ENCODE results near the gene ZNF329.
"Not testable (repeated sequence)": the region's sequence is repeated elsewhere in the genome, so short reads cannot be mapped to it uniquely, and the experiment has no call there.

The ZNF329 gene

DNA sequence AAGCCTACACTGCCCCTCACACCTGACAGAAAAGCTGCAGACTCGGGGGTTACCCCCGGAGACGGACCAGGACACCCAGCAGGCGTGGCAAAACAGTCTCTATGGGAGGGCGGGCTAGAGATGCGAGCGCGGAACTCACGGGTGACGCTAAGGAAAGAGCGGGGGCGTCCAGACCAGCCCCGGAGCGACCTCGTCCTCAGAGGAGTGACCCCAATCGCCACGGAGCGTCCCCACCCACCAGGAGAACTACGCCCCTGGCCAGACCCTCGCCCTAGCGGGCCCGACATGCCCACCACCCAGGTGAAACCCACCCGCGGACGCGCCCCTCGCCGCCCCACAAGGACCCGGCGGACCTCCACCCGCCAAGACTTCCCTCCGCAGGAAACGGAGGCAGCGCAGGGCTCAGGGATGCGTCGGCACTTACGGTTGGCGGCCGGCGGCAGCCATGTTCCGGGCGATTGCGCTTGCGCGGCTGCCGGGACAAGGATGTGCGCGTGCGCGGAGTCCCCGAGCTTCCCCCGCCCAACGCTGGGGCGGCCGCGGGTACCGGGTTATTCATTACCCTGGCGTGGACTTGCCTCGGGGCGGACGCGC lies at the start of gene ZNF329:
Gene ZNF329, minus strand, starts transcription at position 462 of the 594 bp plus-strand sequence. CDS start 21,286 bp downstream, outside the sequence.
- DNase-seq = peak; percentile 76

DNA sequence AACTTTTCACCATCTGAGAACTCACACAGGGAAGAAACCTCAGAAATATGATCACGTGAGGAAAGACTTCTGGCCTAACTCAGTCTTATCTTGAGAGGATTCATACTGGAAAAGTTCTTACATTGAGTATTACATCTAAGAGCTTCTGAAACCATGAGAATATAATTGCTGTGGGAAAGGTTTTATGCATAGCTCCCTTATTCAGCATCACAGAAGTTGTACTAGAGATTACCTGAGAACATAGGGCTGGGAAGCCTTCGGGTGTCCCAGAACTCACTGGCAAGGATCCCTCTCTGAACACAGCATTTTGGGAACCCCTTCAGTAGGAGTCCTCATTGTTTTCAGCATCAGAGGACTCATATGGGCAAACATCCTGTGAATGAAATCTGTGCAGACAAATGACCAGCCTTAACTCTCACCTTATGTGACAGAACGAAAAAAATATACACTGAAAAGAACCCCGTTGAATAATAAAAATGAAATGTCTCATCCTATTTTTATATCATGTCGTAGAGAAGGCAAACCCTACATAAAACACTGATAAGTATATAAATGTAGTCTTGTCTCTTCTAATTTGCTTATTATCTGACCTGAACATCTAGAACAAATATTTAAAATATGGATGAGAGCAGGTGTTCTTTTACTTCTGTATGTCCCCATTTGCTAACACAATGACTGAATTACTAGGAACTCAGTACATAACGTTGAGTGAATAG lies 46.5 kb upstream of the ZNF329 start:
- DNase-seq = no peak

DNA sequence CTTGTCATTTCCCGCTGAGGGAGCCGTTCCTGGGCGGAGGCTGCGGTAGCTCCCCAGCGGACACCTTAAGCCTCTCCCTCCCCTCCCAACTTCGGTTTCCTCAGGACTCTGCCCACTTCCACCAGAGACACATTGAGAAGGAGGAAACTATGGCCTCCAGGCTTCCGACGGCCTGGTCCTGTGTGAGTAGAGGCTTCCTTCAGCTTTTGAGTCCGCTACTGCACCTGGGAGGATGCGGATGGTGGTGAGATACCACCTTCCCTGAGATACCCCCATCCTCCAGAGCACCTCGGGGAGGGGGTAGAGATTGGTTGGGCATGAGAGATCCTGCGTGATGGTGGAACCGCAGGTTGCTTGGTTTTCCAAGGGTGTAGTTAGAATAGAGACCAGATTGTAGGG lies 33.2 kb upstream of the ZNF329 start:
- no peak for DNase-seq

DNA sequence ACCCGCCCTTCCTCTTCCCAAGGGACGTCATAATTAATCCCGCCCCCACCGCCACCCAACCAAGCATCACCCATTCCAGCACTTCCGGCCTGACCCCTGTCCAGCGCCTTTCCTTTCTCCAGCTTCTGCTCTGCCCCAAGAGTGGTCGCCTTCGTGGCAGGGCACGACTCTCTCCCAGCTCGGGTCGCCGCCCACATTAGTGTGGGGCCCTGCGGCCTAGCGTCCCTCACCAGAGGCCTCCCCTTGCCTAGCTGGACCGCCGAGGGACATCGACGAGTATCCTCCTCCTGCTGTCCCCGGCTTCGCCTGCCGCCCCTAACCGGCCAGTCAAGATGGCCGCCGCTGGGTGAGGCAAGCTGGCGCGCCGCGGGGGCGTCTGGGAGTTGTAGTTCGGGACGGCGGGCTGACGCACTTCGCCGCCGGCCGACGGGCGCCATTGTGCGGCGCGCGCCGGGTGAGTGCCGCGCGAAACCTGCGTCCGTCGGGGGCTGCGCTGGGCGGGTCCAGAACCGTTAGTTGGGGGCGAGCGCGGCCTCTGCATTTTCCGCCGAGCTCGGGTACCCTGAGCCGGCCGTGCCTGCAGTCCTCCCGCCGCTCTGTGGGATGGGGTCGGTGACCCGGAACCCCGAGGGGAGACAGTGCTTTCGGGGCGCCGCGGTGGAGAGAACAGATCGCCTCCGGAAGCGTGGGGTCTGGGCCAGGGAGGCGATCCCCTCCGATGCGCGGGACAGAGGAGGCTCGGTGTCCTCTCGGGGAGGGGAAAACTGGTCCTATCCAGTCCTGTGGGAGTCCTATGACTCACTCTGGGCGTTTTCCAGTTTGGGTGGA lies 32.6 kb upstream of the ZNF329 start, which contains the start of gene ZNF274:
Gene ZNF274, plus strand, starts transcription at position 73 of the 828 bp plus-strand sequence. CDS start 905 bp downstream, outside the sequence.
- DNase-seq = peak; percentile 89

DNA sequence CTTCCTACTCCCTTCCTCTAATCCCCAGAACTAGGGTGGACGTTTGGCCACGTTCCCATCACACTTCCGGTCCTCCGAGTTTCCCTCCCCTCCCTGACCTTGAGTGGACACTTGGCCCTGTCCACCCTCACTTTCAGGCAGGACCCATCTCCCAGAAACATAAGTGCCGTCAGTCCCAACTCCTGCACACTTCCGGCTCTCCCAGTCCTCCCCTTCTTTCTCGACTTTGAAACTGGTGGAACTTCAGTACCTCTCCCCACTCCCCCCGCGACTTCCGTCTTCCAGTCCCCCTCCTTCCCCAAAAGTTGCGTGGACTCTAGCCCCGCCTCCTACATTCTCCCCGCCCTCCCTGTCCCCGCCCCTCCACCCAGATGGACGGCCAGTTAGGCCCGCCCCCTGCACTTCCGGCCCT lies 32.0 kb upstream of the ZNF329 start:
- no peak for DNase-seq

DNA sequence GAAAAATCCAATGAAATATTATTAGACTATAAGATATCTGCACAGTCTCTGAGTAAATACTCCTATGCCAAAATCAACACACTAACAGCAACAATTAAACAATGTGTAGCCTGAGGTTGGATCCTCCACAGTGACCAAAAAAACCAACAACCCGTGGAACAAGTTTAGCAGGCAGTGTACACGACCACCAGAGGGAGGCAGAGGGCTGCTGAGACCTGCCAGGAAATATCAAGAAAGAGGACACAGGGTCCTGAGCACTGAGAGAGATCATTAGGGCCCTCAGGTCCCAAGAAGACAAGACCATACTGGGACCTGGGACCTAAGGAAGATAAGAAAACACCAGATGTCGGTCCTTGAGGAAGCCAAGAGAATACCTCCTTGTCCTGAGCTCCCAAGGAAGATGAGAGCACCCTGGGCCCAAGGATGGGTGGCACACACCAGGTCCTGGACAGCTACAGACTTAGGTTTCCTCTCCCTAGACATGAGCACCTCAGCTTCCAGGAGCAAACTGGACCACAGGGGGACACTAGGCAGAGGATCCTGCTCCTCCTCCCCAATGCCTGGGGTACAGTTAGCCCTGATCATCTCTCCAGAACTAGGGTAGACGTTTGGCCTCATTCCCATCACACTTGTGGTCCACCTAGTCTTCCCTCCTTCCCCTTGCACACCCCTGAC lies 31.4 kb upstream of the ZNF329 start:
- DNase-seq = no peak

DNA sequence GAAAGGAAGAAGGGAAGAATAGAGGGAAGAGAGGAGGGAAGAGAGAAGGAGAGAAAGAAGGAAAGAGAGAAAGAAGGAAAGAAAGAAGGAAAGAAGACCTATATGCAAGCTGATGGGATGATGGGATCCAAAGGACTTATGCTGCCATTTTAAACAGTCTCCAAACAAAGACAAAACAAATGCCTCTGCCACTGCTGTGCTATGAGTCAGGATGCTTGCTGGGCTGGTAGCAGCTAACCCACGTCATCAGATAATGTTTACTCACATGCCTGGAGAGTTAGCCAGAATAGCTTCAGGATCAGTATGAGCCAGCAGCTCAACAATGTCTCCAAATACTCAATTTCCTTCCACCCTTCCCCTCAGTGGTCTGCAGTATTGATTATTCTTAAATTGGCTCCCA lies 20.3 kb upstream of the ZNF329 start:
- no peak for DNase-seq

DNA sequence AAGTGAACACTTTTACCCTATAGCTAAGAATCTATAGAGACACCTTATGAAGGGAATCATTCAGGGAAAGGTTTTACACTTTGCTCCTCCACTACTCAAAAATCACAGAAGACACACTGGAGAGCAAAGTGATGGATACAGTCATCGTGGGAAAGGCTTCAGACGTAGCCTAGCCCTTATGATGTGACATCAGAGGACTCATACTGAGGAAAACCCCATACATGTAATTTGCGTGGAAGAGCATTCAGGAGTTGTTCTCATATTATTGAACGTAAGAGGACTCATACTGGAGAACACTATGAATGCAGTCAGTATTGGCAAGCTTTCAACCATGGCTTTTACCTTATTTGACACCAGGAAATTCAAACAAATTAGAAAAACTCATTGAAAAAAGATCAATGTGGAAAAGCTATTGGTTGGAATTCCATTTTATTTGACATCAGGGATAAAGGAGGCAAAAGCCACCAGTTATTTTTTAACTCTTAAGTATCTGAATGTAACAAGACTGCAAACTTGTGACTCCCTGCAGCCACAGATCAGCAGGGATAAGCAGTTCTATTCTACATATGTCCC lies 16.2 kb upstream of the ZNF329 start:
- no peak for DNase-seq

DNA sequence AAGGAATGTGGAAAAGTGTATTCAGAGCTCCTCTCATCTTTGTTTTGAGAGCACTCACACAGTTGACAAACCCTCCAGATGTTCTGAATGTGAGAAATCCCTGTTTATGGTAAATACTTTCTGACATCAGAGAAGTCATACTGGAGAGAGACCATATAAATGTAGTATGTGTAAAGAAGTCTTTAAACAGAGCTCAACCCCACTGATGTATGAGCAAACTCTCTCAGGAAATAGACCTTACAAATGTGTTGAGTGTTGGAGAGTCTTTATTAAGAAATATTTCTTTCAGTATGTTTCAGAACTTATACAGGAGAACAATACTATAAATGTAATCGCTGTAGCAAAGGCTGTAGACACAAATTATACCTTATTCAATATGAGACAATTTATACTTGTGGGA lies 15.7 kb upstream of the ZNF329 start:
- DNase-seq = no peak

DNA sequence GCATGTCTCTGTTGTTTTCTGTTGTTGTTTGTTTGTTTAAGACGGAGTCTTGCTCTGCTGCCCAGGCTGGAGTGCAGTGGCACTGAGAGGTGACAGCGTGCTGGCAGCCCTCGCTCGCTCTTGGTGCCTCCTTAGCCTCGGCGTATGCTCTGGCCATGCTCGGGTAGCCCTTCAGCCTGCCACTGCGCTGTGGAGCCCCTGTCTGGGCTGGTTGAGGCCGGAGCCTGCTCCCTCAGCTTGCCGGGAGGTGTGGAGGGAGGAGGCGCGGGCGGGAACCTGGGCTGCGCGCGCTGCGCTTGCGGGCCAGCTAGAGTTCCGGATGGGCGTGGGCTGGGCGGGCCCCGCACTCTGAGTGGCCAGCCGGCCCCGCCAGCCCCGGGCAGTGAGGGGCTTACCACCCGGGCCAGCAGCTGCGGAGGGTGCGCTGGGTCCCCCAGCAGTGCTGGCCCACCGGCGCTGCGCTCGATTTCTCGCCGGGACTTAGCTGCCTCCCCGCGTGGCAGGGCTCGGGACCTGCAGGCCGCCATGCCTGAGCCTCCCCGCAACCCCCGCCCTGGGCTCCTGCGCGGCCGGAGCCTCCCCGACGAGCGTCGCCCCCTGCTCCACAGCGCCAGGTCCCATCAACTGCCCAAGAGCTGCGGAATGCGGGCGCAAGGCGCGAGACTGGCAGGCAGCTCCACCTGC lies 6.6 kb upstream of the ZNF329 start:
- DNase-seq = no peak

DNA sequence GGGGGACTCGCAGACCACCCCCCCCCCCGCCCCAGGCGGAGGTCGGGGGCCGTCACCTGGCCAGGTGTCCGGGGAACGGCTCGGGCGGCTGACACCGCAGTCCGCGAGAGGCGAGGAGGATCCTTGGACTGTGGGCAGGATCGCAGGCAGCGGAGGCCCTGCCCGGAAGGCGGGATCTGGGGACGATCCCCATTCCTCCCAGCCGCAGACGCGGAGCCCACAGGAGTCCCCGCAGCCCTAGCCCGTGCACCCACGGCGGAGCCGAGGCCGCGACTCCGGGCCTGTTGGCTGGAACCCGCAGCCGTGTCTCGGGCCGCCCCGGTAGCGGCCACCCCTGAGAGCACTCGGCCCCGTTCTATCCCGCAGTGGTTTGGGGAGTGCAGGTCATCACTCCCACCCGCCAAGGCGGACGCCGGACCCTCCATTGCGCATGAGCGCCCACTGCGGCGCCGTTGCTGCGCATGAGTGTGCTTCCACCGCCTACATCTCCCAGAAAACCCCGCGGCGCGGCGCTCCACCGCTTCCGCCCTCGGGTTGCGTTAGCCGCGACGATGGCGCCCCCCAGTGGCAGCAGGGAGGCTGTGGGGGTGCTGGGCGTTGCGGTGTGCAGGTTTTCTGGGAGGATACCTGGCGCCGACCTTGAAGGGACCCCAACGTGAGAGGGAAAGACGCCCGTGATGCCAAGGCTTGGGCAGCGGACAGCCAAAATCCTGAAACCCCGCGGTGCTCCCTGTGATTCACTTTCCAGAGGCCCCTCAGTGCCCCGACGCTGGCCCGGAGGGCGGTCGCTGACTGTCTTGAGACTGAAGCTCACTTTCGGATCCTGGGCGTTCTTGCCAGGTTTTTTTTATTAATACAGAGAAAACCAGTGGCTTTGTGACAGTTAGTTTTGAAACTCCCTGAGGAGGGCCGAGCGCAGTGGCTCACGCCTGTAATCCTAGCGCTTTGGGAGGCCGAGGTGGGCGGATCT lies 4.4 kb upstream of the ZNF329 start:
- DNase-seq = peak; percentile 76

DNA sequence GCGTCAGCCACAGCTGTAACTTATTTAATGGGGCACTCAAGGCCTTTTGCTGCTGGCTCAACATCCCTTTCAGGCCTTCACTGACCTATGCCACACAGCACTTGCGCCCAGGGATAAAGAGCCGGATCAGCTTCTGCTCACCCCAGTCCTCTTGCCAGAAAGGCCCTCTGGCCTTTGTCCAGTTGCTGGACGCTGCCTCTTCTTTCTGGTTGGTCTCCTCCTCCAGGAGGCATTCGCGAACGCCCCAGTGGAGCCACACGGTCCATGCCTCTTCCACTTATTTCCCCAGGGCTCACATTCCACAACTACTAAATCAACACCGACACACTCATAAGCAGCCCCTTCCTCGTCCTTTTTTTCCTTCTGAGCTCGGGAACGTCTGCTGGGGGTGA lies 3.7 kb upstream of the ZNF329 start:
- no peak for DNase-seq

DNA sequence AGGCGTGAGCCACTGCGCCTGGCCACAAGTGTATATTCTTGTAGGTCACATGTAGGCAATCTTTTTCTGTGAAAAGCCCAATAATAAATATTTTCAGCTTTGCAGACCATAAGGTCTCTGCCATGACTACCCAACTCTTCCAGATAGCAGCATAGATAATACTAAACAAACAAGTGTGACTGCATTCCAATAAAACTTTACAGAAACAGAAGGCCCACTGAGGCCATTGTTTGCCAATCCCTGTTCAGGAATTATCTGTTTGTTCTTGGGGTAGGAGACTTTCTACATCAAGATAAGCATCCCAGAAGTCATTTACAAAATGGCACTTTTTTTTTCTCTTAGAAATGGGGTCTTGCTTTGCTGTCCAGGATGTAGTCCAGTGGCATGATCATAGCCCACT lies 2.8 kb upstream of the ZNF329 start:
- no peak for DNase-seq

DNA sequence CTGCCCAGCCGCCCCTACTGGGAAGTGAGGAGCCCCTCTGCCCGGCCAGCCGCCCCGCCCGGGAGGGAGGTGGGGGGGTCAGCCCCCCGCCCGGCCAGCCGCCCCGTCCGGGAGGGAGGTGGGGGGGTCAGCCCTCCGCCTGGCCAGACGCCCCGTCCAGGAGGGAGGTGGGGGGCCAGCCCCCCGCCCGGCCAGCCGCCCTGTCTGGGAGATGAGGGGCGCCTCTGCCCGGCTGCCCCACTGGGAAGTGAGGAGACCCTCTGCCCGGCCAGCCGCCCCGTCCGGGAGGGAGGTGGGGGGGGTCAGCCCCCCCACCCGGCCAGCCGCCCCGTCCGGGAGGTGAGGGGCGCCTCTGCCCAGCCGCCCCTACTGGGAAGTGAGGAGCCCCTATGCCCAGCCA lies 3.1 kb downstream of the ZNF329 start:
- not testable (repeated sequence) for DNase-seq

DNA sequence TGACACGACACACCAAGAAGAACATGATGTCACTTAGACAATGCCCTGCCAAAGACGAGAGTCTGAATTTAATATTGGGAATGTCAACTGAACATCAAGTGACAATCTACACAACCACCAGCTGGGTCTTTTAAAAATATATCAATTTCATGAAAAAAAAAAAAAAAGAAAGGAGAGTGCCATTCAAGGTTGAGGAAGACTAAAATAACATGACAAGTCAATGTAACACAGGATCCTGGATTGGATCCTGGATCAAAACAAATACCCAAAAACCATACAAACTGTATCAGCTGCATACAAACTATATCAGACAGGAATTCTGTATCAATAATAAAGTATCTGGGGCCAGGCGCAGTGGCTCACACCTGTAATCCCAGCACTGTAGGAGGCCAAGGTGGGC lies 4.7 kb downstream of the ZNF329 start:
- no peak for DNase-seq

DNA sequence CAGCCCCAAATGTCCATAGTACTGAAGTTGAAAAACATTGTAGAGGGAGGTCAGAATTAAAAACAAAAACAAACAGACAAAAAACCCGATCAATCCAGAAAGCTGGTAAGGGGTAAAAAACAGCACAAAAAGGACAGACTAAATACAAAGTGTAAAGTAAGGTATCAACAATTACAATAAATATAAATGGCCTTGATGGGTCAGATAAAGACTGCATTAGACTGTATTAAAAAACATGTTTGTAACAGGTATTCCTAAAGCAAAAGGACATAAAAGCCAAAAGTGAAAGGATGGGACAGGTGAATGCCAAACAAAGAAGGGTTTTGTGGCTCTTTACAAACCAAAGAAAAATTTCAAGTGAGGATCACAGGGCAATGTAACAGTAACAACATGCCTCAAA lies 16.3 kb downstream of the ZNF329 start:
- no peak for DNase-seq

DNA sequence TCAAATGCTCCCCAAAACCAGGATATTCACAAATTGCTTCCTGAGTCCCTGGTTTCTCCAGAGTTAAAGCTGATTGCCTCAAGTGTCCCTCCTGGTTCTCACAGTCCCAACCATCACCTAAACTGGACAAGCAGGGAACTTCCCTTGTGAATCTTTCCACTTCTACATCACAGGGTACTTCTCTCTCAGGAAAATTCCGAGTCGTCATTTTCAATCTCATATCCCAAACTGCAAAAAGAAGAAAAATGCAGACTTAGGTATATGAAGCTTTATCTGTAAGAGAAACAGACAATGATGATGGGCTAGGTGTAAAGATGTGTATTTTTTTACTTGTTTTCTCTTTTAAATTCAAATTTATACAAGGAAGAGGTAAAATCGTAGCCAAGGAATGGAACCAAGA lies 21.3 kb downstream of the ZNF329 start:
- DNase-seq = no peak

DNA sequence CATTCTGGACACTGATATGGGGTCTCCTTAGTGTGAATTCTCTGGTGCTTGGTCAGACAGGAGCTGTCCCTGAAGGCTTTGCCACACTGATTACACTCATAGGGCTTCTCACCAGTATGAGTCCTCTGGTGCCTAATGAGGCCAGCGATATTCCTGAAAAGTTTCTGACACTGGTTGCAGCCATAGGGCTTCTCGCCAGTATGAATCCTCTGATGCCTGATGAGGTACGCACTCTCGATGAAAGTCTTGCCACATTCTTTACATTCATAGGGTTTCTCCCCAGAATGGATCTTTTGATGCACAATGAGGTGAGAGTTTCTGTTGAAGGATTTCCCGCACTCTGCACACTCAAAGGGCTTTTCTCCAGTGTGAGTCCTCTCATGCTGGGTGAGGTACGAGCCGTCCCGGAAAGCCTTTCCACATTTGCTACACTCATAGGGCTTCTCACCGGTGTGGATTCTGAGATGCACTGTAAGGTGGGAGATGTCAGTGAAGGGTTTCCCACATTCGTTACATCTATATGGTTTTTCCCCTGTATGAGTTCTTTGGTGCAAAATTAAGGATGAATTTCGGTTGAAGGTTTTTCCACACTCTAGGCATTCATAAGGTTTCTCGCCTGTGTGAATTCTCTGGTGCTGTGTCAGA lies 22.4 kb downstream of the ZNF329 start:
- no peak for DNase-seq

DNA sequence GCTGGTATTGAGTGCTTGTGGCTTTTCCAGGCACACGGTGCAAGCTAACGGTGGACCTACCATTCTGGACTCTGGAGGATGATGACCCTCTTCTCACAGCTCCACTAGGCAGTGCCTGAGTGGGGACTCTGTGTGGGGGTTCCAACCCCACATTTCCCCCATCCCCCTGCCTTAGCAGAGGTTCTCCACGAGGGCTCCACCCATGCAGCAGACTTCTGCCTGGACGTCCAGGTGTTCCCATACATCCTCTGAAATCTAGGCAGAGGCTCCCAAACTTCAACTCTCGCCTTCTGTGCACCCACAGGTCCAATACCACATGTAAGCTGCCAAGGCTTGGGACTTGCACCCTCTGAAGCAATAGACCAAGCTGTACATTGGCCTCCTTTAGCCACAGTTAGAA lies 27.2 kb downstream of the ZNF329 start:
- DNase-seq = no peak

DNA sequence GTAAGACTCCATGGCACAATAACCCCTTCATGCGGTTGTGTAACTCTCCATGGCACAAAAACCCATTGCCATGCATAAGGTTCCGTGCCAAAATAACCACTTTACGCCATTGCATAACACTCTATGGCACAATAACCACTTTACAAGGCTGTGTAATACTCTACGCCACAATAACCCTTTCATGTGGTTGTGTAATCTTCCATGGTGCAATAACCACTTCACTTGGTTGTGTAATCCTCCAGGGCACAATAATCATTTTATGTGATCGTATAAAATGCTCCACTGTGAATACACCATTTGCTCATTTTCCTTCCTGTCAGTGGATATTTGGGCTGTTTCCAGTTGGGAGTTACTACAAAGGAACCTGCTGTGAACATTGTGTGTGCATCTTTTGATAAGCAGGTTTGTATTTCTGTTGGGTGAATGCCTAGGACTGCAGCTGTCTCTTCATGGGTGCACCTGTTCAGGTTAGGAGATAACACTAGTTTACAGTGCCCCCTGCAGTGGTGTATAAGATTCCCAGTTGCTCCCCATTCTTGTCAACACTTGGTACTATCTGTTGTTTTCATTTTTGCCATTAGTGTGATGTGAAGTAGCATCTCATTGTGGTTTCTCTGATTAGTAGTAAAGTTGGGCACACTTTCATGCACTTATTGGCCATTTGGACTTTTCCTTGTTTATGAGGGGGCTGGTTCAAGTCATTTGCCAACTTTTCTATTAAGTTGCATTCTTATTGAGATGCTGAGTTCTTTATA lies 31.4 kb downstream of the ZNF329 start:
- no peak for DNase-seq
